Measurements from ENCODE around the gene PHACTR1. TPM values are rescaled to one million over a fixed set of nuclear protein-coding genes. Genes with fewer than 3 reads are reported as not detected.

Gene PHACTR1
- polyA plus RNA-seq, 3 donors = 6.1 to 26.9 (median 7.6) TPM

DNA sequence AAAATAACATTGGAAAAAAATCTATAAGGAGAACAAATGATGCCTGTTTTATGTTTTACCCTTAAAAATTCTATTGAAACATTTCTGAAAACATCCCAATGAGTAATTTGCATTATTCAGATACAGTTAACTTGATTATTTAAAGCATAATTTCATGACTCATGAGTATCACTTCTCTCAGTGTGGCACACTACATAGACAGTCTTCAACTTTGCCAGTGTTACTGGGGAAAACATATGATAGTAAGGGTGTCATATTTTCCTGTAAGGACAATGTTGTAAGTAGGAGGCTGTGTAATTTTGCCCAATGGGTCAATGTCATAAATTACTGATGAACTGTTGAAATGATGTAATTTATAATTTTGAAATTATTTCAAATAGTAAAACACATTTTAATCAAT is 125.5 kb downstream of the PHACTR1 start:
- Mint-ChIP-seq H3K9me3 (peaks cover 5 to 11% (median 7%) of the 10 kb centered on the region in 7 donors), H3K36me3 (no peaks in the 10 kb centered on the region), H3K4me1 (no peaks in the 10 kb centered on the region), H3K27me3 (ENCODE audit: low read depth in 3 of 3) (peaks cover 0 to 2% (median 0%) of the 10 kb centered on the region in 3 donors), H3K27ac (no peak overlapping the region), H3K4me3 (no peak overlapping the region)
- no peak for DNase-seq
- H3K9ac ChIP-seq (ENCODE audit: insufficient read depth, low read length, poor library complexity, severe bottlenecking) = no peak overlapping the region
- no peak overlapping the region for H3K4me3 ChIP-seq (replicated peaks in 1 of 3; ENCODE audit: low read depth in 2 of 3, low read length in 3 of 3)
- intact Hi-C loops (cut with micrococcal nuclease) = no loop called here
- no peak overlapping the region for H2AFZ ChIP-seq (ENCODE audit: insufficient read depth, low read depth, low read length, poor library complexity, severe bottlenecking)
- H3K79me2 ChIP-seq (ENCODE audit: insufficient read depth, low read length) = no peaks in the 10 kb centered on the region
- no peaks in the 10 kb centered on the region for H3K27me3 ChIP-seq (ENCODE audit: control insufficient read depth in 2 of 2, insufficient read depth in 2 of 2, low read length in 2 of 2)
- no peak overlapping the region for H3K27ac ChIP-seq (ENCODE audit: low read depth in 1 of 2, low read length in 2 of 2)
- peaks cover 7 to 8% of the 10 kb centered on the region in 2 donors for H3K9me3 ChIP-seq (replicated peaks in 1 of 2; ENCODE audit: control insufficient read depth in 1 of 2, insufficient read depth in 1 of 2, low read length in 2 of 2)
- no peaks in the 10 kb centered on the region for H4K20me1 ChIP-seq (ENCODE audit: insufficient read depth, low read length)
- no peak overlapping the region for H3K4me2 ChIP-seq (replicated peaks; ENCODE audit: extremely low read depth, low read length, poor library complexity, severe bottlenecking)
- TF ChIP-seq CTCF (IDR thresholded peaks at IDR 0.05) = no peak
- H3K36me3 ChIP-seq (replicated peaks in 1 of 2; ENCODE audit: control insufficient read depth in 1 of 2, insufficient read depth in 2 of 2, low read length in 2 of 2) = no peaks in the 10 kb centered on the region
- H3K4me1 ChIP-seq (ENCODE audit: control insufficient read depth in 1 of 2, insufficient read depth in 2 of 2, low read length in 2 of 2) = no peaks in the 10 kb centered on the region

DNA sequence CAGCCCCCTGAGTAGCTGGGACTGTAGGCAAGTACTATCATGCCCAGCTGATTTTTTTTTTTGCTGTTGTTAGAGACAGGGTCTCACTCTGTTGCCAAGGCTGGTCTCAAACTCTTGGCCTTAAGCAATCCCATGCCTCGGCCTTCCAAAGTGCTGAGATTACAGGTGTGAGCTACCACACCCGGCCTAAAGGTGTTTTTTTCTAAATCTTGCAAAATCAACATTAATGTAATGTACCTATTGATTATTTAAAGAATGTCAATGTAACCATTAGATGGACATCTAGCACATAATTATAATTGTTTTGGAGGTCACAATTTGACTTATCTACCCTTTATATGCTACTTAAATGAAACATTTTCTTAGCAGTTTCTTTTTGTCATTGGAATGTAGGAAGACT is 126.1 kb downstream of the PHACTR1 start:
- peaks cover 6% of the 10 kb centered on the region in 2 donors for H3K9me3 ChIP-seq (replicated peaks in 1 of 2; ENCODE audit: control insufficient read depth in 1 of 2, insufficient read depth in 1 of 2, low read length in 2 of 2)
- peaks cover 5 to 11% (median 7%) of the 10 kb centered on the region in 7 donors for H3K9me3 Mint-ChIP-seq
- H3K27ac ChIP-seq (ENCODE audit: low read depth in 1 of 2, low read length in 2 of 2) = no peak overlapping the region
- no peak for TF ChIP-seq CTCF (IDR thresholded peaks at IDR 0.05)
- no peaks in the 10 kb centered on the region for H3K27me3 ChIP-seq (ENCODE audit: control insufficient read depth in 2 of 2, insufficient read depth in 2 of 2, low read length in 2 of 2)
- no peak for DNase-seq
- no peak overlapping the region for H3K4me3 ChIP-seq (replicated peaks in 1 of 3; ENCODE audit: low read depth in 2 of 3, low read length in 3 of 3)
- no peaks in the 10 kb centered on the region for H3K4me1 Mint-ChIP-seq
- H3K79me2 ChIP-seq (ENCODE audit: insufficient read depth, low read length) = no peaks in the 10 kb centered on the region
- H3K4me2 ChIP-seq (replicated peaks; ENCODE audit: extremely low read depth, low read length, poor library complexity, severe bottlenecking) = no peak overlapping the region
- H3K27me3 Mint-ChIP-seq (ENCODE audit: low read depth in 3 of 3) = peaks cover 0 to 2% (median 0%) of the 10 kb centered on the region in 3 donors
- H3K36me3 Mint-ChIP-seq = no peaks in the 10 kb centered on the region
- WGBS (ENCODE audit: insufficient coverage) = no CpG with 5 or more reads among the region's 2 CpGs
- no peaks in the 10 kb centered on the region for H4K20me1 ChIP-seq (ENCODE audit: insufficient read depth, low read length)
- H2AFZ ChIP-seq (ENCODE audit: insufficient read depth, low read depth, low read length, poor library complexity, severe bottlenecking) = no peak overlapping the region
- no peak overlapping the region for H3K4me3 Mint-ChIP-seq
- intact Hi-C loops (cut with micrococcal nuclease) = no loop called here
- H3K27ac Mint-ChIP-seq = no peak overlapping the region
- H3K36me3 ChIP-seq (replicated peaks in 1 of 2; ENCODE audit: control insufficient read depth in 1 of 2, insufficient read depth in 2 of 2, low read length in 2 of 2) = no peaks in the 10 kb centered on the region
- H3K4me1 ChIP-seq (ENCODE audit: control insufficient read depth in 1 of 2, insufficient read depth in 2 of 2, low read length in 2 of 2) = no peaks in the 10 kb centered on the region
- no peak overlapping the region for H3K9ac ChIP-seq (ENCODE audit: insufficient read depth, low read length, poor library complexity, severe bottlenecking)

Data from CD14-positive monocyte (primary cell).